Activated CD4-positive, CD25-positive, alpha-beta regulatory T cell treated with anti-CD3 and anti-CD28 coated beads, Interleukin-2, amount 50 U/mL, for 24 hours (primary cell): ENCODE measurements around the gene TIGD7.

ENCODE experiments used
- ATAC-seq, 2 donors: fragments of 150-1000 bp; cut with Tn5 transposase; one replicate each; pipeline ENCODE4 v1.10.0; 2021; ENCODE audit warnings: mild to moderate bottlenecking in 1 of 2, moderate library complexity in 1 of 2

TIGD7 gene, protein sequence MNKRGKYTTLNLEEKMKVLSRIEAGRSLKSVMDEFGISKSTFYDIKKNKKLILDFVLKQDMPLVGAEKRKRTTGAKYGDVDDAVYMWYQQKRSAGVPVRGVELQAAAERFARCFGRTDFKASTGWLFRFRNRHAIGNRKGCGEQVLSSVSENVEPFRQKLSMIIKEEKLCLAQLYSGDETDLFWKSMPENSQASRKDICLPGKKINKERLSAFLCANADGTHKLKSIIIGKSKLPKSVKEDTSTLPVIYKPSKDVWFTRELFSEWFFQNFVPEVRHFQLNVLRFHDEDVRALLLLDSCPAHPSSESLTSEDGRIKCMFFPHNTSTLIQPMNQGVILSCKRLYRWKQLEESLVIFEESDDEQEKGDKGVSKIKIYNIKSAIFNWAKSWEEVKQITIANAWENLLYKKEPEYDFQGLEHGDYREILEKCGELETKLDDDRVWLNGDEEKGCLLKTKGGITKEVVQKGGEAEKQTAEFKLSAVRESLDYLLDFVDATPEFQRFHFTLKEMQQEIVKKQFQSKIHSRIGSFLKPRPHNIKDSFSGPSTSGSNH

DNA sequence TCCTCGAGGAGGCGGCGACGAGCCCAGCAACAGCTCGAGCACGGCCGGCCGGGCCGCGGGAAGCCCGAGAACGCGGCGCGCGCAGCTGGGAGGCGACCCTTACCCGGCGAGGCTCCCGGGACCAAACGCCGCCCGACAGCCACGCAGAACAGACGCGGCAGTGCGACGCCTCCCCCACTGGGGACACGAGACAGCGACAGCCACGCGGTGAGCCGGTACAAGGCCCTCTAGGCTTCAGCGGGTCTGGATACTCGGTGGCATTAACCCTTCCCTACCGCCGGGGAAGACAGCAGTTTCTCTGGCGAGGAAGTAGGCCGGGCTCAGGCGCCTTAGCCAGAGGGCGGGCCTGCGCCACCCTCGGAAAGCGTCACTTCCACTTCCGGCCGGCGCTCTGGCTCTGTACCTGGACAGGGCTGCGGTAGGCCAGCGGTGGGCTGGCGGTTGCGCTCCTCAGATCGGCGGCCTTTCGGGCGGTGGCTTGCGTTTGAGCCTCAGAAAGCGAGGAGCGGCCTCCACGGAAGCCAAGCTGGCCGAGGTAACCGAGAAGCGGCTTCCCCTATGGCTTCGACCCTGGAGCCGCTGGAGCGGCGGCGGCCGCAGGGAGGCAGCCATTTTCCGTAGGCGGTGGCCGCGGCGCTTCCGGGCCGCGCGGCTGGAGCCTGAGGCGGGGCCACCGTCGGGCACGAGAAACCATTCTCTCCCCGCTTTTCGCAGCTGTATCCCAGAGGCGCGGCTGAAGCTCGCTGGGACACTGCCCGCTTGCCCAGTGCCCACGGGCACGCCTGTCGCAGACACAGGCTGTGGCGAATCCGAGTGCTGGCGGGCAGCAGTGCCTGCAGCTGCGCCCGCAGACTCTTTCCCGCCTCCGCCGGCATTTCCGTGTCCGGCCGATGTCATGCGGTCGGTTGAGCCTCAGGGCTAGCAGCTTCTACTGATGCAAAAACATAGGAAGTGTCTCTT is at the start of gene TIGD7, which contains the start of gene ZNF75A:
TSS of gene TIGD7 (minus strand) at position 322 of the 960 bp plus-strand sequence. CDS start 4,816 bp downstream, outside the sequence.
TSS of gene ZNF75A (plus strand) at position 389 of the 960 bp plus-strand sequence. CDS start 2,932 bp downstream, outside the sequence.
- ATAC-seq, result peak; percentile 98 to 99

DNA sequence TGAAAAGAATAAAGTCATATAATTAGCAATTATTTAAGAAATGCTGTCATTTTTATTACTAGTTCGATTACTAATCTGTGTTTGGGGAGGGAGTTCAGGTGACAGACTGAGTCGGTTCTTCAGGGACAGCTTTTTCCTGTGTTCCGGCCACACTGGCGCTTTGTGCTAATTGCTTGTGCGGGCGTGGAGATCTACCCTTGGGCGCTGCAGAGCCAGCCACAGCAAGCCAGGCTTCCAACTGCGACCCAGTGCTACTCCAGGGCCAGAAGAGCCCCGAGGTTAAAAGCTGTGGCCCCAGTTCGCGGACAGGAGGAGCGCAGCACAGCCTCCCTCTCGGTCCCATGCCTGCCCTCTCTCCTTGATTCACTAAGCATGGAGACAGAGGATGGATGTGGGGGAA is 43.9 kb upstream of the TIGD7 start:
- no peak for ATAC-seq

DNA sequence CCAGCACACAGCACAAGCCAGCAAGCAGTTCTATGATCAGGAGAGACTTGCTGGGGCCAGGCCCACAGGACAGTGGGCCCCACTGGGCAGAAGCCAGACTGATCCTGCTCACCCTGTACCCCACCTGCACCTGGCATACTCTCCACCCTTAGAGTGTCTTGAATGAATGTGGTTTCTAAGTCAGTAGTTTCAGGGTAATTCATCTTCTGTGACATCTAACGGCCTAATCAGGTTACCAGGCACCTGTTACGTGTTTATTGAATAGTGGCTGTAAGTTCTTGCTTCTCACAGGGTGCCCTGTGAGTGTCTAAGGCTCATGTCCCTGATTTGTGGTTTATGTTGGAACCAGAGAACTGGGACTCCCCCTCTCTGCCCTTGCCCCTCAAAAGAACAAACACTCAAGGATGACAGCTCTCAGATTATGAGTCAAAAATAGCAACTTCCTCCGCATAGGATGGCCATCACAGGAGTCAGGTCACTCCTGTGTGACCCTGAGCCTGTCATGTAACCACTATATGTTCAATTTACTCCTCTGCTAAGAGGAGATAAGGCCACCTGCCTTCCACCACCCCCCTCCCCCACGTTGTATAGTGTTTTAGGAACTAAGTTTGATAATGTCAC is 43.4 kb upstream of the TIGD7 start:
- ATAC-seq, result no peak

DNA sequence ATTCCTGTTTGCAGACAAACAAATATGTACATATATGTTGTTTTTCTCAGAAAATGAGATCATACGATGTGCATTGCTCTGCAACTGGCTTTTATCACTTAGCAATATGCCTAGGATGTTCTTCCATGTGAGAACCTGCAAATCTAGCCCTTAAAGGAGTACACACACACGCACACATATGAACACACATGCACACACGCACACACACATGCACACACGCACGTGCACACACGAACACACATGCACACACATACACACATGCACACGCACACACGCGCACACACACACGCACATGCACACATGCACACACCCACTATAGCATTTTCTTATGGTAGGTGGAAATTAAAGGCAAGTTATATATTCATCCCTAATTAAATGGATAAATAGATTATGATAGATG is 42.4 kb upstream of the TIGD7 start:
- no peak for ATAC-seq

DNA sequence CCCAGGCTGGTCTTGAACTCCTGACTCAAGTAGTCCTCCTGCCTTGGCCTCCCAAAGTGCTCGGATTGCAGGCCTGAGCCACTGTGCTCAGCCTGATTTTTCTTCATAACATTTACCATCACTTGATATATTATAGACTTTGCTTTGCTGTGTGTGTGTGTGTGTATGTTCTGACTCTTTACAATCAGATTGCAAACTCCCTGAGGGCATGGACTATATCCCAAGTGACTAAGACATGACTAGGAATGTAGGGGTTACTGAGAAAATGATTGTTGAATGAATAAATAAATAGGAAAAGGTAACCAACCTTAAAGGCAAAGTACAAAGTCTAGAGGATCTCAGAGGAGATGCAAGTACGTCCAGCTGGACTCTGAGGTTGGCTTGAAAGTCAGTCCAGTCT is 40.8 kb upstream of the TIGD7 start:
- no peak for ATAC-seq

DNA sequence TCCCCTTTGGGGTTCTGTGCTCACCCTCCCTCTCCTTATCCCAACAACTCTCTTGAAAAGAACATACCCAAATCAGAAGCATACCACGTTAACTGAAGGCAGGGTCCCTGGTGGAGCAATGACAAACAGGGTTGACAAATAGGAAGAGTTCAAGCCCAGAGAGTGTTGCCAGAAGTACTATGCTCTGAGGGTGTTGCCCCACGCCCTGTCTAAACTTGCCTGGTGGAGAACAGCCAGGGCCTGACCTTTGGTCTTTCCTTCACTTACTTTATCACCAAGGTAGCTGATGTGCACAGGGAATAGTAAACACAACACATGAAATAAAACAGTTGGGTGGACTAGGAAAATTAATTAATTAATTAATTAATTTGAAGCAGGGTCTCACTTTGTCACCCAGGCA is 23.4 kb upstream of the TIGD7 start:
- no peak for ATAC-seq

DNA sequence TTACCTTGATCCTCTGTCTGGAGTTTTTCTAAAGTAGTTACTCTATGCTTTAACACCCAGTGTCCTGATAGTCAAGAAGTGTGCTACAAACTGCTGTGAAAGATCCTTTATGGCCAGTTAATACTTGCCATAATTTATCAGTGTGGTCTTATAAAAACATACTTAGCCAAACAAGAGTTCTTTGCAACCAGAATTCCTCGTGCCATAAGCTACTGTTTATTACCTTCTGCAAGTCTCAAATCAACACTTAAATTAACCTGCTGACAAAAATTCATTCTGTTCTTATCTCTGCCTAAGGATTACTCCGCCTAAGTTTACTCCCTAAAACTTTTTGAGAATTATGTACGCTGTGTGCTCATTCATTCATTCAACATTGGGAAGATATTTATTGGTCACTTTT is 22.9 kb upstream of the TIGD7 start:
- ATAC-seq, result no peak

DNA sequence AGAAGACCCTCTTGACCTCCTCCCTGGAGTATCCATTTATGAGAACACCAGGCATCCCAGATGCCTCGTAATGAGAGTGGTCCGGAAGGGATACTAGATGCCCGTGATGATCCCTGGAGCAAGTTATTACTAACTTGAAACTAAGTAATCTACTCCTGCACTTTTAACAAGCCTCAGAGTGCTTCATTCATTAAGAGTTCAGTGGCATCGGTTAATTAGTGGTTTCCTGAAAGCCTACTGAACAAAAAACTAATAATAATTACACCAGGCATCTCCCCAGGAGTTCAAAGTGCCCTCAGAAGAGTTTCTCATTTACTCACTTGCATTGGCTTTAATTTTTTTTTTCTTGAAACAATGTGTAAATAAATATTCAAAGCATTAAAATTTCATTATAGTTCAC is 22.3 kb upstream of the TIGD7 start:
- no peak for ATAC-seq

DNA sequence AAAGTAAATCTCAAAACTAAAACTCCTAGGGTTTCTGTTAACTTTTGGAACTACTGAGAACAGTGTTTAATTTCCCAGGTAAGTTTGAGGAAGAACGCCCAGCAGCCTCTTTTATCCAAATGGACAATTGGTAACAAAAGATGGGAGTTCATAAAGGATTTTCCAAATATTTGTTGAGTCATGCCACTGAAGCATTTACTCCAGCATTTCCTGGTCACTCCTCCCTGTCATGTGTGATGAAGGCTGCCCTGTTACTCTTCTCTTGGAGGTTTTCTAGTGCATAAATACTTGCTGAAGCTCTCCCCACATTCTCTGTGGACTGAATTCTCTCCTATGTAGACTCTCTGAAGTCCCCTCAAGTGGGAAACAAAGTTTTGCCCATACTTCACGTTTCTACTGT is 16.6 kb upstream of the TIGD7 start:
- no peak for ATAC-seq

DNA sequence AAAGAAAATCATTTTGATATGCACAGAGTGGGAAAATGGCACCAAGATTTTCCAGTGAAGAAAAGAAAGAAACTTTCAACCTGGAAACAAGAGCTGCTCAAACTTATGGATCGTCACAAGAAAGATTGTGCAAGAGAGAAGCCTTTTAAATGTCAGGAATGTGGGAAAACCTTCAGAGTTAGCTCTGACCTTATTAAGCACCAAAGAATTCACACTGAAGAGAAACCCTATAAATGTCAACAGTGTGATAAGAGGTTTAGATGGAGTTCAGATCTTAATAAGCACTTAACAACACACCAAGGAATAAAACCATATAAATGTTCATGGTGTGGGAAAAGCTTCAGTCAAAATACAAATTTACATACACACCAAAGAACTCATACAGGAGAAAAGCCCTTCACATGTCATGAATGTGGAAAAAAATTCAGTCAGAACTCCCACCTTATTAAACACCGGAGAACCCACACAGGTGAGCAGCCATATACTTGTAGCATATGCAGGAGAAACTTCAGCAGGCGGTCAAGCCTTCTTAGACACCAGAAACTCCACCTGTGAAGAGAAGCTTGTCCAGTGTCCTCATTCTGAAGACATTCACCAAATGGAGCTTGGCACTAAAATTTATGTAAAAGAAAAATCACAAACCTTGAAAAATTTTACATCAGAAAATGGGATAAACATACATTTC is 12.2 kb upstream of the TIGD7 start:
- no peak for ATAC-seq

DNA sequence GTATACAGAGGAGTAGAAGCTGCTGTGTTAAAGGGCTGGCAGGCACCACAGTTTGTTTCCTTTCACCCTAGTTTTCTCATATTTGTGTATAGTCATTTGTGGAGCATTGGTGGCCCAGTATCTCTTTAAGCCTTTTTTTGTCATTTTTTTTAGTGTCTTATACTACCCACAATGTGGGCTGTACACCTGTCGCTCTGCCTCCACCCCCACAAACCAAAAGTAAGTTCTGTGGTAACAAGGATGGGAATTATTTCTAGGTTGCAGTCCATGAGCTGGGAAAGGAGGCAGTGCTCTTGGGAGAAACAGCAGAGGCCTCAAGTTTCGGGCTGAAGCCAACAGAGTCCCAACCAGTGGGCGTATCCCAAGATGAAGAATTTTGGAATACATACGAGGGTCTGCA is 6.3 kb upstream of the TIGD7 start:
- no peak for ATAC-seq

DNA sequence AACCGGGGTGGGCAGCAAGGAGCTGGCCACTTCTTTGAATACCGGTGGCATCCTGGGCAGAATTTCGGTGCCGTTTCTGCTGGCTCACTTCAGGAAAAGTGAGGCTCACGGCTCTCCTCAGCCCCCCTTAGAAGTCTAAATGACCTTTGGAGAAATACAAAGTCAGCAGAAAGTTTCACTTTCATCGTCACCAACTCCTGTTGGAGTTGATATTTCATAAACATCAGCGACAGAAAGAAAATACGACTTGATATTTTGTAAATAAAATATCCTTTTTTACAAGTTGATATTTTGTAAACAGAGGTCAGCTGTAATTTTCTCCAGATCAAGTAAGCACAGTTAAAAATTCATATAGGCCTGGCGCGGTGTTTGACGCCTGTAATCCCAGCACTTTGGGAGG is 848 bp upstream of the TIGD7 start:
- no peak for ATAC-seq

DNA sequence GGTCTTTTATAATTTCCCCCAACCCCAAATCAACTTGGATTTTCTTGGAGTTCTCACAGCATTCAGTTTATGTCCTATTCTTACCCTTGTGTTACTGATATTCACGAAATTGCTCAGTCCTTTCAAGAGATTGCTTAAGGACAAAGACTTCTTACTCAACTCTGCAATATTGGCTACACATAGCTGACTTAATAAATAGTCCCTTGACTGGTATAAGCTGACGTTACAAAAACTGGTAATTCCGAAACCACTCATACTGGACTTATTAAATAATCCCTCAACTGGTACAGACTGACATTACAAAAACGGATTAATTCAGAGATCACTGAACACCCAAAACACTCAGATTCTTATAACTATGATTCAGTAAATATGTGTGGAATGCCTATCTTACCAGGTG is 860 bp downstream of the TIGD7 start:
- ATAC-seq, result no peak

DNA sequence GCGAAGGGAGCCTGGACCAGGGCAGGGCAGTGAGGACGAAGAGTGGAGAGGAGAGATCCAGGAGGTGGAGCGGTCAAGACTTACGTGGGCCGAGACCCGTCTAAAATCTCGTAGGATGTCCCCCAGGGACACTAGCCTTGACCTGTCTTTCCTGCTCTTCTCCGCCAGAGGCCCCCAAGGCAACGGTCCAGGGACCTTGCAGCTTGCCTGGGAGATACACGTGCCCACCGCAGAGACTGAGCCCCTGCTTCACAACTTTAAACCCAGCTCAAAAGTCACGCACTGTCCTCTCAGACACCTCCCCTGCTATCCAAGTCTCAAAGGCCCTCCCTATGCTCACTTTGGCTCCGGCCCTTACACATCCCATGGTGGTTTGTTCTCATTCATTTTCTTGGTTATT is 9.4 kb downstream of the TIGD7 start:
- no peak for ATAC-seq

DNA sequence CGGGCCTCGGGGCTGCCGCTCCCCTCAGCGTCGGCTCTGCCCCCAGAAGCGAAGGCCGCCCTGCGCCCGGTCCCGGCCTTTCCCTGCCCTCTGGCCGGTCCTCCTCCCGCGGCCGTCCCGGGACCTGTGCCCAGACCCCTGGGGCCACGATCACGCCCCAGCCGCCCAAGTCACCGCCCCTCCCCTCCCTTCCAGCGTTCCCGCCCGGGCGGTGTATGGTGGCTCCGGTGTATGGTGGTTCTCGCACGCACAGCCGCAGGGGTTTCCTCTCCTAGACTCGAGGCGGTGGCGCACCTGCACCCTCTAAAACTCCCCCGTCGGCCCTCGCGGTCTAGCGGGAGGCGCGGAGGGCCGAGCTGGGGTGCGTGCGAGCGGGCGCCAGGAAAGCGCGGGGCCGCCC is 10.0 kb downstream of the TIGD7 start:
- ATAC-seq, result no peak

DNA sequence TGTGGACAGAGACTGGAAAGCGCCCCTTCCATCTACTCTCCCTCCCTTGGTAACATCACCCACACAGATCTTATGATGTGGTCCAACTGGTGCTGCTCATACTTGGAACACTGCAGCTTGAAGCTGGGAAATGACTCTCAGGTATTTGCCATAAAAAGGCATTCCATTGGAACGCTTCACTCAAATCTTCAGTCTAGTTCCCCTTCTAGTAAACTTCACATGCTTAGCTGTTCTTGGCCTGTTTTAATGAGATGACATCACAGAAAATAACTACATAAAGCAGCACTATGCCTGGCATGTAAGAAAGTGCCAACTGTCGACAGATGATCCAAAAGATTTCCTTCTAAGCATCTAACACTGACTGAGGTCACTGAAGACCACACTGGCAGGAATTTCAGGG is 12.6 kb downstream of the TIGD7 start:
- ATAC-seq, result no peak

DNA sequence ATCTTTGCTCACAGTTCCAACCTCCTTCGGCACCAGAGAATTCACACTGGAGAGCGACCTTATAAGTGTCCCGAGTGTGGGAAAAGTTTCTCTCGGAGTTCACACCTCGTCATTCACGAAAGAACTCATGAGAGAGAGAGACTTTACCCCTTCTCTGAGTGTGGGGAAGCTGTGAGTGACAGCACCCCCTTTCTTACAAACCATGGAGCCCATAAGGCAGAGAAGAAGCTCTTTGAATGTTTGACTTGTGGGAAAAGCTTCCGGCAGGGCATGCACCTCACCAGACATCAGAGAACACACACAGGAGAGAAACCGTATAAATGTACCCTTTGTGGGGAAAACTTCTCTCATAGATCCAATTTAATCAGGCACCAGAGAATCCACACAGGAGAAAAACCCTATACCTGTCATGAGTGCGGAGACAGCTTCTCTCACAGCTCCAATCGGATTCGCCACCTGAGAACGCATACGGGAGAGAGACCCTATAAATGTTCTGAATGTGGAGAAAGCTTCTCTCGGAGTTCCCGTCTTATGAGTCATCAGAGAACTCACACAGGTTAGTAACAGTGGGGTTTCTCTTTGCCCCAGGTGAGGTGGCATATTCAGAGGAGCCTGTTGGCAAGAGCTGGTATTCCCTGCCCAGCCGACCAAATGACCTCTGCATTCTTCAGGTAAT is 15.1 kb downstream of the TIGD7 start:
- no peak for ATAC-seq

DNA sequence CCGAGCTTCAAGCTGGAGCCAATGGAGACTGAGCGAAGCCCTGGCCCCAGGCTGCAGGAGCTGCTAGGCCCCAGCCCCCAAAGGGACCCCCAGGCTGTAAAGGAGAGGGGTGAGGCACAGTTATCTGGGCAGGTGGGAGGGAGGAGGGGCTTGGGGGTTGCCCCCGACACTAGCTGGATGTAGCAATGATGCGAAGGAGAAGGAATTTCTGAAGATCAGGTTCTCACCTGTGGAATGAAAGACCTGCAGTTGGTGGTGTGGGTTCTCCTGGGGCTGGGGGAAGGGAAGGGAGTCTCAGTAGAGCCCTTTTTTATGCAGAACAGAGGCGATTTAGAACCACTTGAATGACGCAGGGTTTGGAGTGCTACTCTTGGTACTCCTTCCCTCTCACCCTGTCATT is 20.1 kb downstream of the TIGD7 start:
- ATAC-seq, result no peak

DNA sequence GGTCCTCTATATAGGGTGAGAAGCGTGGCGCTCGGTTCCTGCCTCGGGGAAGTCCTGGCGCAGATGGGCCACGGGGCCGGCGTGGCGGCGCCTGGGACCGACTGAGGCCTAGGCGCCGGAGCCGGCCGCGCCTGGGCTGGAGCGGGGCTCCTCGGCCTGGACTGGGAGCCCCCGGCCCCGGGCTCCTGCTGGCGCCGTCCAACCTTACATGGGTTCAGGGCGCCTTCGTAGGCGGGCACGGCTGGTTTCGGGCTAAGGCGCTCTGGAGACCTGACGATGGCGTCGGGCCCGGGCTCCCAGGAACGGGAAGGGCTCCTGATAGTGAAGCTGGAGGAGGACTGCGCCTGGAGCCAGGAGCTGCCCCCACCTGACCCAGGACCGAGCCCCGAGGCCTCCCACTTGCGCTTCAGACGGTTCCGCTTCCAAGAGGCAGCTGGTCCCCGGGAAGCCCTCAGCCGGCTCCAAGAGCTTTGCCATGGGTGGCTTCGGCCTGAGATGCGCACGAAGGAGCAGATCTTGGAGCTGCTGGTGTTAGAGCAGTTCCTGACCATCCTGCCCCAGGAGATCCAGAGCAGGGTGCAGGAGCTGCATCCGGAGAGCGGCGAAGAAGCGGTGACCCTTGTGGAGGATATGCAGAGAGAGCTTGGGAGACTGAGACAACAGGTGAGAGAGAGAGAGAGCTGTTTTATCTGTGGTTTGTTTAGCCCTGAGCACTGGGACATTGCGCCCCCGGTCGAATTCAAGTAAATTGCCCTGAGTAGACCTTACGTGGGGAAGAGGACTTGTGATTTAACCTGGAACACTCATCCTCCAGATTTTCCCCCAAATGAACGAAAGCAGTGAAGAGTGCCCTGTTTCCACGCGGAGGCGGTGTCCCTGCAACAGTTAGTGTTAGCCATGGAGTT is 21.4 kb downstream of the TIGD7 start:
- no peak for ATAC-seq

DNA sequence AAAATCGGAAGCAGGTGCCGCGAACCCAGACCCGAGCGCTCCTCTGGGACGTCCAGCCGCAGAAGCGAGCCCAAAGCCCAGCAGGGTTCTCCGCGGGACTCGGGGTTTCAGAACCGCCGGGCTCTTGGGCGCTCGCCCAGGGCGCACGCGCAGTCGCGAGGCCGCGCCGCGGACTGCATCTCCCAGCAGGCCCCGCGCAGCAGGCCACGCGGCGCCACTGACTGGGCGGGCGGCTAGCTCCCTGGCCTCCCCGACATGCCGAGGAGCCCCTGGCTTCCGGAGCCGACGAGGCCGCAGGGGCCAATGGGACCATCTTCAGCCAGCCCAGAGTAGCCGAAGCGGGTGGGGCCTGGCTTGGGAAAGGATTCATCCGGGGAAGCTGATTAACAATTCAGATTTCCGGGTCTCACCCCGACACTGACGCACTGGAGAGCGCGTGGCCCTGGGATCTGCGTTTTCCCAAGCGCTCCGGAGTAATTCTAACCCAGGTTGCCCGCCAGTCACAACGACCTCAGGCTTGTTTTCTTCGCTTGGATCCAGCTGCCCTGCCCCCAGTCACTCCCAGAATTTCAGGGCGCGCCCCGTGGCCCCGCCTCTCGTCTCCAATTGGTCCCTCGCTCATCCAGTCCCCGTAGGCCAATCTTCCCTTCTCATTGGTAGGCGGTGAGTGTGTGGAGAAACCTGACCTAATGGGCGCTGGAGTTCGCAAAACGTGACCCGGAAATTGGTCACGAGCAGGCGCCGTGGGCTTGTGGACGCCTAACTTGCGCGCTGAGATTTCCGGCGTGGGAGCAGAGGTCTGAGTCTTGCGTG is 22.3 kb downstream of the TIGD7 start, which contains the start of gene ZNF263:
TSS of gene ZNF263 (plus strand) at position 762 of the 813 bp plus-strand sequence. CDS start 328 bp downstream, outside the sequence.
- peak; percentile 89 to 92 for ATAC-seq
